ENCODE measurements around the gene SEMA6A. TPM values are rescaled to one million over a fixed set of nuclear protein-coding genes. Genes with fewer than 3 reads are reported as not detected.

Gene SEMA6A
- total and polyA plus RNA-seq, 10 of the 15 experiments (the other 5 are each of a cell fraction or from before 2014, with no cell fraction given), result 0.16 to 10.2 (median 1.1) TPM

DNA sequence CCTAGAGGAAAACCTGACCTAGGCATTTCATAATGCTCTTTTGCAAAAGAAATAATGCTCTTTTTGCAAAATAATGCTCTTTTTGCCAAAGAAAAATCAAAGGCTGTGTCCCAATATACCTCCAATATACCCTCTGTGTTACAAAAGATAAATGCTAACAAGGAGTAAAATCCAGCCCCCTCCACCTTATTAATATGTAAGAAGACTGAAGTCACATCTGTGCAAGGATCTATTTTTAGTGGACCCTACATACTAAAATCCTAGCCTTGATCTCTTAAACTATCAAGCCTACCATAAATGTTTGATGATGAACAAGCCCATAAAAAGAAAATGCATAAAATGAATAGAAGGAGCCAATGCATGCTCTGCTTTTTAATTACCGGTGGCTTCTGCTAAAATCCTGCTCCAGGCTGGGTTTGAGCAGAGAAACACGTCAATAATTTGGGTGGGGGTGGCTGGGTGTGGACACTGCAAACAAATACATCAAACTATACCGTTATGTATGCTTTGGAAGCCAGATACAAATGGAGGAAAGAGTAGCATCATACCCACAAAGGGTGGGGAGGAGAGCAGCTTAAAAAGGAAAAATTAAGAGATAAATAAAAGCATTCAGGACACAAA is 131.6 kb downstream of the SEMA6A start:
- BruUV-seq (replicated peaks), result no TSS peak
- no peak overlapping the region for H3K4me3 ChIP-seq
- ATAC-seq, result no peak
- ChIA-PET POLR2A (interaction anchor here (2.6 kb wide), 1 partner anchor 10 kb away, joined by 9 read pairs; no protein-coding TSS in a partner anchor), RAD21 (ENCODE audit: unreplicated experiment) (interaction anchor here (1.2 to 3.0 kb wide), 4 partner anchors 8 to 306 kb away, joined by 3 to 14 read pairs (median 7); no protein-coding TSS in a partner anchor), SMC1A (ENCODE audit: uncharacterized antibody, unreplicated experiment) (interaction anchor here (0.9 to 3.9 kb wide), 5 partner anchors 11 to 85 kb away, joined by 3 to 17 read pairs (median 15); no protein-coding TSS in a partner anchor), CTCF (interaction anchor here (3.7 kb wide), 1 partner anchor 306 kb away, joined by 23 read pairs; no protein-coding TSS in a partner anchor)
- no peak overlapping the region for H3K27ac ChIP-seq (ENCODE audit: control insufficient read depth, insufficient read depth)
- H3K27me3 ChIP-seq (replicated peaks in 1 of 2; ENCODE audit: control insufficient read depth in 2 of 2, insufficient read depth in 2 of 2, low read length in 1 of 2), result no peaks in the 10 kb centered on the region
- no peak overlapping the region for H2AFZ ChIP-seq (ENCODE audit: control insufficient read depth, low read depth, low read length)
- no peaks in the 10 kb centered on the region for H3K9me3 ChIP-seq (replicated peaks; ENCODE audit: control insufficient read depth, insufficient read depth, low read length)
- H3K4me1 ChIP-seq (ENCODE audit: control insufficient read depth, insufficient read depth, low read length), result peaks cover 4% of the 10 kb centered on the region; the same call in 1 of the 2 replicates
- H3K79me2 ChIP-seq (ENCODE audit: control insufficient read depth, insufficient read depth, low read length), result no peaks in the 10 kb centered on the region
- no peak for DNase-seq (ENCODE audit: low read depth, low spot score)
- H3K9ac ChIP-seq (ENCODE audit: control insufficient read depth, insufficient read depth, low read length), result no peak overlapping the region
- no peak for FAIRE-seq
- intact Hi-C loops (cut with micrococcal nuclease; ENCODE audit: unreplicated experiment), result no loop called here
- 68% methylated on average over 3 of the region's 3 CpGs for WGBS (ENCODE audit: insufficient coverage, insufficient replicate concordance, low lambda C conversion rate, missing lambda C conversion rate)
- in situ Hi-C loops (cut with MboI), result no loop called here
- H3K4me2 ChIP-seq (ENCODE audit: control insufficient read depth, insufficient read depth), result no peak overlapping the region
- H4K20me1 ChIP-seq (ENCODE audit: control insufficient read depth, insufficient read depth), result no peaks in the 10 kb centered on the region
- H3K36me3 ChIP-seq (ENCODE audit: control insufficient read depth in 2 of 2, insufficient read depth in 2 of 2, low read length in 1 of 2), result peaks cover 0 to 3% of the 10 kb centered on the region in 2 experiments; a peak in 2 of 4 replicates
- TF ChIP-seq, protein P1, sequence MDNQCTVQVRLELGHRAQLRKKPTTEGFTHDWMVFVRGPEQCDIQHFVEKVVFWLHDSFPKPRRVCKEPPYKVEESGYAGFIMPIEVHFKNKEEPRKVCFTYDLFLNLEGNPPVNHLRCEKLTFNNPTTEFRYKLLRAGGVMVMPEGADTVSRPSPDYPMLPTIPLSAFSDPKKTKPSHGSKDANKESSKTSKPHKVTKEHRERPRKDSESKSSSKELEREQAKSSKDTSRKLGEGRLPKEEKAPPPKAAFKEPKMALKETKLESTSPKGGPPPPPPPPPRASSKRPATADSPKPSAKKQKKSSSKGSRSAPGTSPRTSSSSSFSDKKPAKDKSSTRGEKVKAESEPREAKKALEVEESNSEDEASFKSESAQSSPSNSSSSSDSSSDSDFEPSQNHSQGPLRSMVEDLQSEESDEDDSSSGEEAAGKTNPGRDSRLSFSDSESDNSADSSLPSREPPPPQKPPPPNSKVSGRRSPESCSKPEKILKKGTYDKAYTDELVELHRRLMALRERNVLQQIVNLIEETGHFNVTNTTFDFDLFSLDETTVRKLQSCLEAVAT (IDR thresholded peaks at IDR 0.05), result no peak
- TF ChIP-seq, protein P2, sequence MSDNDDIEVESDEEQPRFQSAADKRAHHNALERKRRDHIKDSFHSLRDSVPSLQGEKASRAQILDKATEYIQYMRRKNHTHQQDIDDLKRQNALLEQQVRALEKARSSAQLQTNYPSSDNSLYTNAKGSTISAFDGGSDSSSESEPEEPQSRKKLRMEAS (IDR thresholded peaks at IDR 0.05; ENCODE audit: low read depth, low read length), result no peak
- TF ChIP-seq, protein P3, sequence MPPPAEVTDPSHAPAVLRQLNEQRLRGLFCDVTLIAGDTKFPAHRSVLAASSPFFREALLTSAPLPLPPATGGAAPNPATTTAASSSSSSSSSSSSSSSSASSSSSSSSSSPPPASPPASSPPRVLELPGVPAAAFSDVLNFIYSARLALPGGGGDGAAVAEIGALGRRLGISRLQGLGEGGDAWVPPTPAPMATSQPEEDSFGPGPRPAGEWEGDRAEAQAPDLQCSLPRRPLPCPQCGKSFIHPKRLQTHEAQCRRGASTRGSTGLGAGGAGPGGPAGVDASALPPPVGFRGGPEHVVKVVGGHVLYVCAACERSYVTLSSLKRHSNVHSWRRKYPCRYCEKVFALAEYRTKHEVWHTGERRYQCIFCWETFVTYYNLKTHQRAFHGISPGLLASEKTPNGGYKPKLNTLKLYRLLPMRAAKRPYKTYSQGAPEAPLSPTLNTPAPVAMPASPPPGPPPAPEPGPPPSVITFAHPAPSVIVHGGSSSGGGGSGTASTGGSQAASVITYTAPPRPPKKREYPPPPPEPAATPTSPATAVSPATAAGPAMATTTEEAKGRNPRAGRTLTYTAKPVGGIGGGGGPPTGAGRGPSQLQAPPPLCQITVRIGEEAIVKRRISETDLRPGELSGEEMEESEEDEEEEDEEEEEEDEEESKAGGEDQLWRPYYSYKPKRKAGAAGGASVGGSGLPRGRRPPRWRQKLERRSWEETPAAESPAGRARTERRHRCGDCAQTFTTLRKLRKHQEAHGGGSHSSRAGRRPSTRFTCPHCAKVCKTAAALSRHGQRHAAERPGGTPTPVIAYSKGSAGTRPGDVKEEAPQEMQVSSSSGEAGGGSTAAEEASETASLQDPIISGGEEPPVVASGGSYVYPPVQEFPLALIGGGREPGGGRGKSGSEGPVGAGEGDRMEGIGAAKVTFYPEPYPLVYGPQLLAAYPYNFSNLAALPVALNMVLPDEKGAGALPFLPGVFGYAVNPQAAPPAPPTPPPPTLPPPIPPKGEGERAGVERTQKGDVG (CRISPR knock-in tag; IDR thresholded peaks at IDR 0.05), result no peak
- TF ChIP-seq NFYB (IDR thresholded peaks at IDR 0.05; ENCODE audit: insufficient read depth, low read depth, low read length), result no peak
- TF ChIP-seq, protein P4, sequence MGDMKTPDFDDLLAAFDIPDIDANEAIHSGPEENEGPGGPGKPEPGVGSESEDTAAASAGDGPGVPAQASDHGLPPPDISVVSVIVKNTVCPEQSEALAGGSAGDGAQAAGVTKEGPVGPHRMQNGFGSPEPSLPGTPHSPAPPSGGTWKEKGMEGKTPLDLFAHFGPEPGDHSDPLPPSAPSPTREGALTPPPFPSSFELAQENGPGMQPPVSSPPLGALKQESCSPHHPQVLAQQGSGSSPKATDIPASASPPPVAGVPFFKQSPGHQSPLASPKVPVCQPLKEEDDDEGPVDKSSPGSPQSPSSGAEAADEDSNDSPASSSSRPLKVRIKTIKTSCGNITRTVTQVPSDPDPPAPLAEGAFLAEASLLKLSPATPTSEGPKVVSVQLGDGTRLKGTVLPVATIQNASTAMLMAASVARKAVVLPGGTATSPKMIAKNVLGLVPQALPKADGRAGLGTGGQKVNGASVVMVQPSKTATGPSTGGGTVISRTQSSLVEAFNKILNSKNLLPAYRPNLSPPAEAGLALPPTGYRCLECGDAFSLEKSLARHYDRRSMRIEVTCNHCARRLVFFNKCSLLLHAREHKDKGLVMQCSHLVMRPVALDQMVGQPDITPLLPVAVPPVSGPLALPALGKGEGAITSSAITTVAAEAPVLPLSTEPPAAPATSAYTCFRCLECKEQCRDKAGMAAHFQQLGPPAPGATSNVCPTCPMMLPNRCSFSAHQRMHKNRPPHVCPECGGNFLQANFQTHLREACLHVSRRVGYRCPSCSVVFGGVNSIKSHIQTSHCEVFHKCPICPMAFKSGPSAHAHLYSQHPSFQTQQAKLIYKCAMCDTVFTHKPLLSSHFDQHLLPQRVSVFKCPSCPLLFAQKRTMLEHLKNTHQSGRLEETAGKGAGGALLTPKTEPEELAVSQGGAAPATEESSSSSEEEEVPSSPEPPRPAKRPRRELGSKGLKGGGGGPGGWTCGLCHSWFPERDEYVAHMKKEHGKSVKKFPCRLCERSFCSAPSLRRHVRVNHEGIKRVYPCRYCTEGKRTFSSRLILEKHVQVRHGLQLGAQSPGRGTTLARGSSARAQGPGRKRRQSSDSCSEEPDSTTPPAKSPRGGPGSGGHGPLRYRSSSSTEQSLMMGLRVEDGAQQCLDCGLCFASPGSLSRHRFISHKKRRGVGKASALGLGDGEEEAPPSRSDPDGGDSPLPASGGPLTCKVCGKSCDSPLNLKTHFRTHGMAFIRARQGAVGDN (IDR thresholded peaks at IDR 0.05), result no peak
- TF ChIP-seq NFIC (IDR thresholded peaks at IDR 0.05; ENCODE audit: low read depth, low read length), result no peak
- no peak for TF ChIP-seq PAX8 (IDR thresholded peaks at IDR 0.05)
- TF ChIP-seq RBBP5 (conservative IDR thresholded peaks at IDR 0.05), result no peak
- TF ChIP-seq, protein P5, sequence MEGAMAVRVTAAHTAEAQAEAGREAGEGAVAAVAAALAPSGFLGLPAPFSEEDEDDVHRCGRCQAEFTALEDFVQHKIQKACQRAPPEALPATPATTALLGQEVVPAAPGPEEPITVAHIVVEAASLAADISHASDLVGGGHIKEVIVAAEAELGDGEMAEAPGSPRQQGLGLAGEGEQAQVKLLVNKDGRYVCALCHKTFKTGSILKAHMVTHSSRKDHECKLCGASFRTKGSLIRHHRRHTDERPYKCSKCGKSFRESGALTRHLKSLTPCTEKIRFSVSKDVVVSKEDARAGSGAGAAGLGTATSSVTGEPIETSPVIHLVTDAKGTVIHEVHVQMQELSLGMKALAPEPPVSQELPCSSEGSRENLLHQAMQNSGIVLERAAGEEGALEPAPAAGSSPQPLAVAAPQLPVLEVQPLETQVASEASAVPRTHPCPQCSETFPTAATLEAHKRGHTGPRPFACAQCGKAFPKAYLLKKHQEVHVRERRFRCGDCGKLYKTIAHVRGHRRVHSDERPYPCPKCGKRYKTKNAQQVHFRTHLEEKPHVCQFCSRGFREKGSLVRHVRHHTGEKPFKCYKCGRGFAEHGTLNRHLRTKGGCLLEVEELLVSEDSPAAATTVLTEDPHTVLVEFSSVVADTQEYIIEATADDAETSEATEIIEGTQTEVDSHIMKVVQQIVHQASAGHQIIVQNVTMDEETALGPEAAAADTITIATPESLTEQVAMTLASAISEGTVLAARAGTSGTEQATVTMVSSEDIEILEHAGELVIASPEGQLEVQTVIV (IDR thresholded peaks at IDR 0.05; ENCODE audit: borderline replicate concordance, partially characterized antibody), result no peak
